ENCODE measurements around the gene COMTD1. TPM values are rescaled to one million over a fixed set of nuclear protein-coding genes. Genes with fewer than 3 reads are reported as not detected.

COMTD1 gene
- total and polyA plus RNA-seq, 2 of the 13 experiments (the other 11 are each of a cell fraction or from before 2014, with no cell fraction given): 11.8 to 18.4 TPM

- DNase-seq (ENCODE audit: low spot score): peak; percentile 81
- POLR2A ChIA-PET: interaction anchor here (0.8 to 2.6 kb wide), 6 partner anchors 12 to 46 kb away, joined by 3 to 9 read pairs (median 6); partner anchors contain the start of genes COMTD1 and VDAC2
- 0 out of 2 replicates have a peak, but pooled peaks have one; percentile 1 for TF ChIP-seq GFI1 (CRISPR knock-in tag; IDR thresholded peaks at IDR 0.05; ENCODE audit: borderline replicate concordance)
- no peak for TF ChIP-seq ZNF614 (CRISPR knock-in tag; IDR thresholded peaks at IDR 0.05; ENCODE audit: borderline replicate concordance)
- peak; percentile 77; the same call in 1 of the 2 replicates for TF ChIP-seq SOX5 (CRISPR knock-in tag; IDR thresholded peaks at IDR 0.05; ENCODE audit: borderline replicate concordance)
- TF ChIP-seq SOX13 (IDR thresholded peaks at IDR 0.05): peak; percentile 43; the same call in 1 of the 2 replicates
- TF ChIP-seq SOX13 (CRISPR knock-in tag; conservative IDR thresholded peaks at IDR 0.05 in 1 of 2, IDR thresholded peaks at IDR 0.05 in 1 of 2): peak in 1 of 2 experiments; percentile 82; a peak in 2 of 4 replicates
- TF ChIP-seq ZKSCAN1 (IDR thresholded peaks at IDR 0.05; ENCODE audit: low read length): no peak
- TF ChIP-seq ZFAT (CRISPR knock-in tag; conservative IDR thresholded peaks at IDR 0.05): no peak
- peak; percentile 72; the same call in 1 of the 2 replicates for TF ChIP-seq ZBTB21 (CRISPR knock-in tag; IDR thresholded peaks at IDR 0.05)
- no peak for TF ChIP-seq PREB (CRISPR knock-in tag; IDR thresholded peaks at IDR 0.05)
- no peak for TF ChIP-seq RORA (CRISPR knock-in tag; IDR thresholded peaks at IDR 0.05)
- TF ChIP-seq ZFY (CRISPR knock-in tag; IDR thresholded peaks at IDR 0.05): 0 out of 2 replicates have a peak, but pooled peaks have one; percentile 29
- TF ChIP-seq CC2D1A (CRISPR knock-in tag; IDR thresholded peaks at IDR 0.05): no peak
- peak; percentile 54 for TF ChIP-seq ZNF644 (CRISPR knock-in tag; IDR thresholded peaks at IDR 0.05; ENCODE audit: low read depth)
- TF ChIP-seq ZBTB1 (CRISPR knock-in tag; IDR thresholded peaks at IDR 0.05; ENCODE audit: borderline replicate concordance): no peak
- no peak for TF ChIP-seq YEATS4 (CRISPR knock-in tag; IDR thresholded peaks at IDR 0.05; ENCODE audit: borderline replicate concordance)
- TF ChIP-seq HMGXB3 (CRISPR knock-in tag; IDR thresholded peaks at IDR 0.05; ENCODE audit: borderline replicate concordance): no peak
Measured at GRCh38 chr10:75189266-75190096, 46.3 kb downstream of the COMTD1 start.

More at GRCh38 chr10:75189266-75190096, 46.3 kb downstream of the COMTD1 start:
- peak overlapping the region; percentile 61 for H3K4me2 ChIP-seq (ENCODE audit: low read depth, low read length)
- 43% methylated on average over 12 of the region's 12 CpGs for WGBS (ENCODE audit: low lambda C conversion rate)
- no peaks in the 10 kb centered on the region for H3K9me3 ChIP-seq (ENCODE audit: low read length)
- in situ Hi-C loops (cut with HindIII; ENCODE audit: extremely low pct_ligation_motif_present, low pct_unique_long_range_greater_than_20kb): loop anchor here (5.0 kb wide), 1 partner anchor 43 kb away; no protein-coding TSS in a partner anchor
- ATAC-seq: peak; percentile 76
- no peaks in the 10 kb centered on the region; a peak in 1 of 5 replicates for H3K27me3 ChIP-seq (ENCODE audit: control insufficient read depth in 1 of 2, insufficient read depth in 2 of 2, low read length in 2 of 2)
- H3K4me1 ChIP-seq (ENCODE audit: insufficient read depth, low read length): peaks cover 76% of the 10 kb centered on the region
- H3K9ac ChIP-seq (ENCODE audit: insufficient read depth, low read depth, low read length): peak overlapping the region; percentile 12; the same call in 1 of the 2 replicates
- H3K36me3 ChIP-seq (replicated peaks in 1 of 2; ENCODE audit: control insufficient read depth in 1 of 2, insufficient read depth in 2 of 2, low read length in 2 of 2): no peaks in the 10 kb centered on the region
- peak overlapping the region; percentile 50 for H3K27ac ChIP-seq (ENCODE audit: extremely low read length, insufficient read depth, low read length)
- peak overlapping the region in 1 of 3 experiments; percentile 48; a peak in 2 of 6 replicates for H3K4me3 ChIP-seq (replicated peaks in 1 of 3; ENCODE audit: insufficient read depth in 1 of 3, low read depth in 2 of 3, low read length in 3 of 3)
- intact Hi-C loops (cut with micrococcal nuclease; ENCODE audit: unreplicated experiment): loop anchor here (2.0 to 5.0 kb wide), 2 partner anchors 21 to 77 kb away; partner anchors contain the start of gene SAMD8
- no peak overlapping the region for H2AFZ ChIP-seq (ENCODE audit: low read length)
- no TSS peak for BruUV-seq (replicated peaks)
- H4K20me1 ChIP-seq (ENCODE audit: insufficient read depth, low read length): no peaks in the 10 kb centered on the region
- CTCF ChIA-PET (ENCODE audit: low intra/inter-chr PET ratio, low total read pairs): interaction anchor here (3.2 to 3.3 kb wide), 2 partner anchors 41 to 47 kb away, joined by 28 to 34 read pairs; partner anchors contain the start of gene COMTD1
- FAIRE-seq: peak; percentile 93
- H3K79me2 ChIP-seq (ENCODE audit: insufficient read depth, low read length): no peaks in the 10 kb centered on the region
